DND-41 (cell line): Measurements from ENCODE around the gene ZNF684.

Experiments
- EZH2 ChIP-seq: IDR thresholded peaks from 3 replicates; pipeline ENCODE4 v1.6.1; 2012; ENCODE audit warnings: borderline replicate concordance, low read depth, mild to moderate bottlenecking, moderate library complexity, low read length, inconsistent platforms; ENCODE audit not compliant: severe bottlenecking
- TF ChIP-seq, protein P1 (sequence below): IDR thresholded peaks from 2 replicates; pipeline ENCODE4 v1.5.1; 2012; ENCODE audit warnings: borderline replicate concordance, low read length, moderate library complexity, mild to moderate bottlenecking; ENCODE audit not compliant: poor library complexity, severe bottlenecking; ENCODE audit errors: extremely low read depth

- TF ChIP-seq, protein P1, sequence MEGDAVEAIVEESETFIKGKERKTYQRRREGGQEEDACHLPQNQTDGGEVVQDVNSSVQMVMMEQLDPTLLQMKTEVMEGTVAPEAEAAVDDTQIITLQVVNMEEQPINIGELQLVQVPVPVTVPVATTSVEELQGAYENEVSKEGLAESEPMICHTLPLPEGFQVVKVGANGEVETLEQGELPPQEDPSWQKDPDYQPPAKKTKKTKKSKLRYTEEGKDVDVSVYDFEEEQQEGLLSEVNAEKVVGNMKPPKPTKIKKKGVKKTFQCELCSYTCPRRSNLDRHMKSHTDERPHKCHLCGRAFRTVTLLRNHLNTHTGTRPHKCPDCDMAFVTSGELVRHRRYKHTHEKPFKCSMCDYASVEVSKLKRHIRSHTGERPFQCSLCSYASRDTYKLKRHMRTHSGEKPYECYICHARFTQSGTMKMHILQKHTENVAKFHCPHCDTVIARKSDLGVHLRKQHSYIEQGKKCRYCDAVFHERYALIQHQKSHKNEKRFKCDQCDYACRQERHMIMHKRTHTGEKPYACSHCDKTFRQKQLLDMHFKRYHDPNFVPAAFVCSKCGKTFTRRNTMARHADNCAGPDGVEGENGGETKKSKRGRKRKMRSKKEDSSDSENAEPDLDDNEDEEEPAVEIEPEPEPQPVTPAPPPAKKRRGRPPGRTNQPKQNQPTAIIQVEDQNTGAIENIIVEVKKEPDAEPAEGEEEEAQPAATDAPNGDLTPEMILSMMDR: no peak
- TF ChIP-seq EZH2: no peak
Observed at GRCh38 chr1:40546957-40547356, 15.5 kb downstream of the ZNF684 start.
